ACC112 (cell line): ENCODE results near the gene KIZ.

Experiments used
- H2AFZ ChIP-seq: fragments of 200-600 bp; sonication (generic); one replicate; pipeline ENCODE4 v1.6.0; 2017; ENCODE audit warnings: antibody characterized with exemption, low read length; ENCODE audit not compliant: unreplicated experiment
- H3K27ac ChIP-seq: fragments of 200-600 bp; sonication (generic); 2 replicates; pipeline ENCODE4 v1.5.1; 2014; ENCODE audit warnings: low read depth, mild to moderate bottlenecking, antibody characterized with exemption, low read length, moderate library complexity
- H3K27me3 ChIP-seq: fragments of 200-600 bp; sonication (generic); 2 replicates; pipeline ENCODE4 v1.6.1; 2014; ENCODE audit warnings: mild to moderate bottlenecking, antibody characterized with exemption, low read length, moderate library complexity, mixed read lengths; ENCODE audit not compliant: insufficient read depth
- H3K36me3 ChIP-seq: fragments of 200-600 bp; sonication (generic); 2 replicates; pipeline ENCODE4 v1.6.1; 2016; ENCODE audit warnings: mild to moderate bottlenecking, antibody characterized with exemption, low read length, moderate library complexity, mixed read lengths; ENCODE audit not compliant: insufficient read depth
- H3K4me1 ChIP-seq: fragments of 200-600 bp; sonication (generic); one replicate; pipeline ENCODE4 v1.6.1; 2016; ENCODE audit warnings: low read length, mixed read lengths; ENCODE audit not compliant: insufficient read depth, unreplicated experiment, control insufficient read depth
- H3K4me3 ChIP-seq: fragments of 200-600 bp; sonication (generic); 2 replicates; pipeline ENCODE4 v1.5.1; 2014; ENCODE audit warnings: mild to moderate bottlenecking, low read depth, low read length
- H3K79me2 ChIP-seq: fragments of 200-600 bp; sonication (generic); one replicate; pipeline ENCODE4 v1.6.0; 2016; ENCODE audit warnings: low read length; ENCODE audit not compliant: control insufficient read depth, unreplicated experiment, insufficient read depth

KIZ gene

GRCh38 chr20:21141825-21142224, 15.9 kb downstream of the KIZ start:
- Histone ChIP-seq H3K27me3 (no peaks in the 10 kb centered on the region), H3K79me2 (no peaks in the 10 kb centered on the region), H3K4me3 (no peak overlapping the region), H2AFZ (no peak overlapping the region), H3K4me1 (no peaks in the 10 kb centered on the region), H3K36me3 (no peaks in the 10 kb centered on the region), H3K27ac (no peak overlapping the region)

DNA sequence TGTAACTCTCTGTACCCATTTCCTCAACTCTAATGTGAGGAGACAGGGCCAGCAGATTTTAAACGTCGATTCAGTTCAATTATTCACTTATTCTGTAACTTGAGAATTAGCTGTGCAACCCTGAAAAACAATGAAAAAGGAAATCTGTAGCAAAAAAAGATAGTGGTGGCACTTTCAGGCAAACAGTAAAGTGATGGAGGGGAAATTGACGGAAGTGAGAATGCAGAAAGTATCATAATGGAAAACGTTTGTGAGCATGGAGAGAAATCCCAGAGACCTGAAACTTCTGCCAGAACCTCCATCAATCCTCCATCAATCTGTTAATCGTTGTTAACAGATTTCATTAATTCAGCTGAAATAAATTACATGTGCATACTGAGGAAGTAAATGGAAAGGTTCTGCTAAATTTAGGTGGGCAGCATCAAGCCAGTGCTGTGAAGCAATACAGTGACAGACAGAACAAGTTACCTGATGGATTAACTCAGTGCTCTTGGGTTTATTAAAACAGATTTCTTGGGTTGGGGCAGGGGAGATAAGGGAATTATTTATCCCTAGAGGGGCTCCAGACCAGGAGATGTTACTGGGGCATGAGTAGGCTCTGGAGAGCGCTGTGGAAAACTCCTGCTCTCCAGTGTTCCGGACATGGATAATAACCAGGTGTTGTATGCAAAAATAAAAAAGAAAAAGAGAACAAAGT, 17.5 kb downstream of the KIZ start:
- no peak overlapping the region for H2AFZ ChIP-seq
- H3K79me2 ChIP-seq = no peaks in the 10 kb centered on the region
- H3K4me1 ChIP-seq = peaks cover 7% of the 10 kb centered on the region
- H3K4me3 ChIP-seq = no peak overlapping the region
- no peak overlapping the region for H3K27ac ChIP-seq
- no peaks in the 10 kb centered on the region for H3K36me3 ChIP-seq
- no peaks in the 10 kb centered on the region for H3K27me3 ChIP-seq

DNA sequence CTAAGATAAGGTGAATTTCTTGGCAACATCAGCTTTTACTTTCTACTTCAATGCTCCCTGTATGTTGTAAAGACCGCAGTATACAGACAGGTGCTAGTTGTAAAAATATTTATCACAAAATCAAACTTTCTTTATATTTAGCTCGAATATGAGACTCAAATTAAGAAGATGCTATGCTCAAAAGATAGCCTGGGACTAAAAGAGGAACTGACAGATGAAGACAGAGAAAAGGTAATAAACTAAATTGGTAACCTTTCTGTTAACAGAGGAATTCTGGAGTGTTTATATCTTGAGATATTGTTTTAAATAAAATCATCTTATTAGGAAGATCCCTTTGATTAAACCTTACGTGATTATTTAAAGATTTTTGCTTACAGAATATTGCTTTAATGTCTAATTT, 19.5 kb downstream of the KIZ start:
- no peaks in the 10 kb centered on the region for H3K79me2 ChIP-seq
- H3K27me3 ChIP-seq = no peaks in the 10 kb centered on the region
- no peak overlapping the region for H3K4me3 ChIP-seq
- H3K36me3 ChIP-seq = no peaks in the 10 kb centered on the region
- H3K27ac ChIP-seq = no peak overlapping the region
- H2AFZ ChIP-seq = no peak overlapping the region
- H3K4me1 ChIP-seq = peaks cover 7% of the 10 kb centered on the region

DNA sequence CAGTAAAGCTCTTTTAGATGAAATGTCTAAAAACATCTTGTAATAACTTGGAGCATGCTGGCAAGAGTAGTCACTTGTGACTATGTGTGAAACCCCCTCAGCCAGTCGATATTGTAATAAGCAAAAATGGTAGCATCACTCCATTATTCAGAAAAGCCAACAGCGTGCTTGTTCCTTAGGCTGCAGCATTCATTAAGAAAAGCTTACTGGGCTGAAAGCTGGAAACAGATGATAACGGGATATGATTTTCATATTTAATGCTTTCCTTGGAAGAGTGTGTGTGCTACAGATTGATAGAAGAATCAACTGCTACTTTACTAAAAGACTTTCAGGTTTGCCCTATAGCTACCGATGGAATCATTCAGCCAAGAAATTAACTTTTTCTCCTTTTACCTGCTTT, 20.3 kb downstream of the KIZ start:
- H3K27ac ChIP-seq = no peak overlapping the region
- no peaks in the 10 kb centered on the region for H3K79me2 ChIP-seq
- no peak overlapping the region for H2AFZ ChIP-seq

DNA sequence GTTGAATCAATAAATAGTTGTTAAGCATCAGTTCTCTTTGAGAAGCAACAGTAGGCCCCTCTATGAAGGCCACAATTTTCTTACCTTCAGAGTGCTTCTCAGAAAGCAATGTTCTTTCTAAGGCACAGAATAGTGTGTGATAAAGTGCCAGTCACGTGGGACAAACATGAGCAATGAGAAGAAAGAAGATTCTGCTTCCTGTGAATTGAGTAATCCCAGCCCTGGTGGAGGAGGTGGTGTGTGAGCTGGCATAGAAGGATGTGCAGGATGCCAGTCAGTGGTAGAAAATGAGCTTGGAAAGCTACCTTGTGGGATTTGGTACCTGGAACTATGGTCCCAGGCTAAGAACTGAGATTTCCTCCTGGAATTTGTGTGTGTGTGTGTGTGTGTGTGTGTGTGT, 21.7 kb downstream of the KIZ start:
- Histone ChIP-seq H3K4me3 (no peak overlapping the region), H3K27me3 (no peaks in the 10 kb centered on the region), H3K36me3 (no peaks in the 10 kb centered on the region), H3K4me1 (peaks cover 7% of the 10 kb centered on the region), H2AFZ (no peak overlapping the region), H3K79me2 (no peaks in the 10 kb centered on the region), H3K27ac (no peak overlapping the region)

More for the DNA sequence above, 20.3 kb downstream of the KIZ start:
- H3K4me3 ChIP-seq = no peak overlapping the region
- H3K4me1 ChIP-seq = peaks cover 7% of the 10 kb centered on the region
- H3K27me3 ChIP-seq = no peaks in the 10 kb centered on the region
- H3K36me3 ChIP-seq = no peaks in the 10 kb centered on the region

DNA sequence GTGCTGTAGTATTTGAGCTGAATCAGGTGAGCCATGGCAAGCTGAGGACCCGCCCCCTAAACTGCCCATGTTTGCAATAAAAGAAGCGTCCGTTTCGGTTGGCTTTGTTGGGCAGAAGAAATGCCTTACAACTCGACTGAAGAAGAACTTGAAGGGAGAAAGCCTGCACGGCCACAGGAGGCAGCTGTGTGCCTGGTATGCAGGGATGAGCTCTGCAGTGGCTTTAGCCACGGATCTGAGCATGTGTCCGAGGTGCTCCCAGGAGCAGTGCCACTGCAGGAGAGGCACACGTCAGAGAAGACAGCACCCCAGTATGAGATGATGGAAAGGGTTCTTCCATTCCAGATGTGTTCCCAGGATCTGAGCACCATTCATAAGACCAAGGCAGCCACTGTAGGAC, 23.5 kb downstream of the KIZ start:
- H3K79me2 ChIP-seq = no peaks in the 10 kb centered on the region
- peaks cover 7% of the 10 kb centered on the region for H3K4me1 ChIP-seq
- no peak overlapping the region for H3K27ac ChIP-seq
- no peak overlapping the region for H3K4me3 ChIP-seq
- H3K27me3 ChIP-seq = no peaks in the 10 kb centered on the region
- H3K36me3 ChIP-seq = no peaks in the 10 kb centered on the region
- no peak overlapping the region for H2AFZ ChIP-seq

DNA sequence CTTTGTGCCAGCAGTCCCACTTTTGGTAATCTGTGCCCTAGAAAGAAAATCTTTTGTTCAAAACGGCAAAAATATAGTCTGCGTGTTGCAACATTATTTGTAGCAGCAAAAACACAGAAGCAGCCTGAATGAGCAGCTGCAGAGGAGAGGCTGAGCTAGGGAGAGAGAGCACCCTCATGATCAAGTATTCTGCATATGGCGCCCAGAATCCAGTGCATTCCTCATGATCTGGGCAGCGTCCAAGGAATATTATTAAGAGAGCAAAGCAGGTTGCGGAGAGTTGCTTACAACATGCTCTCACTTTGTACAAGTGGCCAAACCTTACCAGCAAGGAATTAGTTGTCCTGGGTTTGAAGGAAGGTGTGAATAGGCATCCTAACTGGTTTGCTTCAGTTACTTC, 25.9 kb downstream of the KIZ start:
- Histone ChIP-seq H3K4me3 (no peak overlapping the region), H3K27ac (no peak overlapping the region)

DNA sequence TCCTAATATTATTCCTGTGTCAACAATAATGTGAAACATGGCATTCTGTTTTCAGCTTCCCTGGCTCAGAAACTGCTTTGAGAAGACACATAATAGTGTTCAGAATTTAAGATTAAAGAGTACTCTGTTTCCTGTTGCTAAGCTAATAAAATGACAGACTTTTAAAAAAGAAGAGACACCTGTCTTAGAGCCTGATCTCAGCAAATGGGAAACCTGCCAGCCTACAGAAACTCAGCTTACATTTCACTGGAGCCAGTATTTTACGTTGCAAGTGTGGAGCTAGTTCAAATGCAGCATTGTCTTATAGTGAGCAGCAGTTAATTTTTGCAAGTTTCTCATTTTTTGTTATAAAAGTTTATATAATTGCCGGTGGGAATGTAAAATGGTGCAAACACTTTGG, 28.8 kb downstream of the KIZ start:
- Histone ChIP-seq H3K79me2 (no peaks in the 10 kb centered on the region), H2AFZ (no peak overlapping the region), H3K4me1 (no peaks in the 10 kb centered on the region), H3K4me3 (no peak overlapping the region), H3K27me3 (no peaks in the 10 kb centered on the region), H3K36me3 (no peaks in the 10 kb centered on the region), H3K27ac (no peak overlapping the region)

More for the DNA sequence above, 25.9 kb downstream of the KIZ start:
- Histone ChIP-seq H3K4me1 (peaks cover 7% of the 10 kb centered on the region), H3K36me3 (no peaks in the 10 kb centered on the region), H3K27me3 (no peaks in the 10 kb centered on the region), H3K79me2 (no peaks in the 10 kb centered on the region), H2AFZ (no peak overlapping the region)

GRCh38 chr20:21155268-21155667, 29.4 kb downstream of the KIZ start:
- H3K27ac ChIP-seq = no peak overlapping the region
- no peaks in the 10 kb centered on the region for H3K27me3 ChIP-seq
- H3K4me1 ChIP-seq = no peaks in the 10 kb centered on the region
- H3K36me3 ChIP-seq = no peaks in the 10 kb centered on the region
- H2AFZ ChIP-seq = no peak overlapping the region
- no peak overlapping the region for H3K4me3 ChIP-seq
- no peaks in the 10 kb centered on the region for H3K79me2 ChIP-seq

DNA sequence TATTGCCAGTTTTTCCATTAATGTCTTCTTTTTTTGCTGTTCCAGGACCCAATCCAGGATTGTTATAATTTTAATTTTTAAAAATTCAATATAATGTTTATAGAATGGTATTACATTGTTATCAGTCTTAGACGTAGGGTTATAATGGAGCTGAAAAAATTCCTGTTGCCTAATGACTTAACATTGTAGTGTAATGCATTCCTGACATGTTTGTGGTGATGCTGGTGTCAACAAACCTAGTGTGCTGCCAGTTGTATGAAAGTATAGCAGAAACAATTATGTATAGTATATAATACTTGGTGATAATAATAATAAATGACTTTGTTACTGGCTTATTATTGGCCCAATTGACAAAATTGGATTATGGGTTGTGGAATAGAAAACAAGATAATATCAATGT, 30.4 kb downstream of the KIZ start:
- no peaks in the 10 kb centered on the region for H3K4me1 ChIP-seq

GRCh38 chr20:21157006-21157405, 31.1 kb downstream of the KIZ start:
- no peaks in the 10 kb centered on the region for H3K36me3 ChIP-seq
- no peaks in the 10 kb centered on the region for H3K27me3 ChIP-seq
- no peaks in the 10 kb centered on the region for H3K4me1 ChIP-seq
- H2AFZ ChIP-seq = no peak overlapping the region
- H3K27ac ChIP-seq = no peak overlapping the region
- H3K79me2 ChIP-seq = no peaks in the 10 kb centered on the region
- H3K4me3 ChIP-seq = no peak overlapping the region

More for the DNA sequence above, 30.4 kb downstream of the KIZ start:
- Histone ChIP-seq H3K27me3 (no peaks in the 10 kb centered on the region), H3K4me3 (no peak overlapping the region), H2AFZ (no peak overlapping the region), H3K79me2 (no peaks in the 10 kb centered on the region), H3K36me3 (no peaks in the 10 kb centered on the region), H3K27ac (no peak overlapping the region)
